Measurements from ENCODE around the gene ZNF521.

The ZNF521 gene

GRCh38 chr18:25222648-25223047, 129.3 kb downstream of the ZNF521 start:
- Histone ChIP-seq H3K27me3 (replicated peaks; ENCODE audit: control insufficient read depth, insufficient read depth, low read length, poor library complexity, severe bottlenecking) (no peaks in the 10 kb centered on the region), H3K27ac (ENCODE audit: insufficient read depth, low read length, poor library complexity, severe bottlenecking) (no peak overlapping the region), H3K4me1 (ENCODE audit: control insufficient read depth, insufficient read depth, low read length, poor library complexity, severe bottlenecking) (no peaks in the 10 kb centered on the region)

GRCh38 chr18:25210622-25211021, 141.3 kb downstream of the ZNF521 start:
- Histone ChIP-seq H3K36me3 (ENCODE audit: control insufficient read depth, insufficient read depth, low read length) (no peaks in the 10 kb centered on the region), H3K9me3 (ENCODE audit: control insufficient read depth, low read length) (no peaks in the 10 kb centered on the region), H3K4me3 (ENCODE audit: insufficient read depth, low read depth, low read length, poor library complexity, severe bottlenecking) (no peak overlapping the region), H3K27ac (ENCODE audit: insufficient read depth, low read length, poor library complexity, severe bottlenecking) (no peak overlapping the region), H3K27me3 (replicated peaks; ENCODE audit: control insufficient read depth, insufficient read depth, low read length, poor library complexity, severe bottlenecking) (no peaks in the 10 kb centered on the region), H3K4me1 (ENCODE audit: control insufficient read depth, insufficient read depth, low read length, poor library complexity, severe bottlenecking) (no peaks in the 10 kb centered on the region)
- no peak for DNase-seq

More at GRCh38 chr18:25222648-25223047, 129.3 kb downstream of the ZNF521 start:
- DNase-seq = no peak
- Histone ChIP-seq H3K36me3 (ENCODE audit: control insufficient read depth, insufficient read depth, low read length) (no peaks in the 10 kb centered on the region), H3K4me3 (ENCODE audit: insufficient read depth, low read depth, low read length, poor library complexity, severe bottlenecking) (no peak overlapping the region), H3K9me3 (ENCODE audit: control insufficient read depth, low read length) (no peaks in the 10 kb centered on the region)

DNA sequence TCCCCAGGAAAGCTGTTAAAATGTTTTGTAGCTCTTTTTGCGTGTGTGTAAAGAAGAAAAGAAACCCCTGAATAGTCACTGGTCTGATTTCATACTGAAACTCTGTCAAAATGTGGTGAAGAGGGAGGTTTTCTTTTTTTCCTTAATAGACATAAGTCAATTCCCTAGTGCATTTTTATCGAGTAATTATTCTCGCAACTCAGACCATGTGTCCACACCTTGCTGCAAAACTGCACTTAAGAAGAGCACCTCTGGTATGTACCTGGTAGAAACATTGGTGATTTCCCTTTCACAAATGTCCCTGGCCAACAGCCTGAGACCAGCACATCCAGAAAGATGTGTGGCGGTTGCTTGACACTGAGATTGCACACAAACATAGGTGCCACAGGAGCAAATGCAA, 159.9 kb downstream of the ZNF521 start:
- no peak overlapping the region for H3K27ac ChIP-seq (ENCODE audit: insufficient read depth, low read length, poor library complexity, severe bottlenecking)
- H3K4me3 ChIP-seq (ENCODE audit: insufficient read depth, low read depth, low read length, poor library complexity, severe bottlenecking) = no peak overlapping the region
- no peaks in the 10 kb centered on the region for H3K27me3 ChIP-seq (replicated peaks; ENCODE audit: control insufficient read depth, insufficient read depth, low read length, poor library complexity, severe bottlenecking)
- no peak for DNase-seq
- no peaks in the 10 kb centered on the region for H3K9me3 ChIP-seq (ENCODE audit: control insufficient read depth, low read length)
- no peaks in the 10 kb centered on the region for H3K4me1 ChIP-seq (ENCODE audit: control insufficient read depth, insufficient read depth, low read length, poor library complexity, severe bottlenecking)
- no peaks in the 10 kb centered on the region for H3K36me3 ChIP-seq (ENCODE audit: control insufficient read depth, insufficient read depth, low read length)

DNA sequence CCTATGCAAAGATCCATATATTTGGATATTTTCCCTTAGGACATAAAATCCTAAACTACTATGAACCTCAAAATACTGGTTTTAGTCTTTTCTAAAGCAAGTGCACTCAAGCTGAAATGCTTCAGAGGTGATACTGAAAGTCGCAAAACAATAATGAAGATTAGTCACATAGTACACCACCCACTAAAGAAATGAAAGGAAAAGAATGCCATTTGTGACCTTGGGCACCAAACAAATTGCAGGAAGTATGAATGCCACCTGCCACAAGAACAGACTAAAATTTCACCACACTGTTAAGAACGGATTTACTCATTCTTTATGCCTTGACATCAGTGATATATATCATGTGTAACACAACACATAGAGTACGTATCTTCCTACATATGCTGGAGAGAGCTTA, 161.5 kb downstream of the ZNF521 start:
- Histone ChIP-seq H3K4me1 (ENCODE audit: control insufficient read depth, insufficient read depth, low read length, poor library complexity, severe bottlenecking) (no peaks in the 10 kb centered on the region), H3K4me3 (ENCODE audit: insufficient read depth, low read depth, low read length, poor library complexity, severe bottlenecking) (no peak overlapping the region), H3K36me3 (ENCODE audit: control insufficient read depth, insufficient read depth, low read length) (no peaks in the 10 kb centered on the region), H3K27me3 (replicated peaks; ENCODE audit: control insufficient read depth, insufficient read depth, low read length, poor library complexity, severe bottlenecking) (no peaks in the 10 kb centered on the region), H3K27ac (ENCODE audit: insufficient read depth, low read length, poor library complexity, severe bottlenecking) (no peak overlapping the region), H3K9me3 (ENCODE audit: control insufficient read depth, low read length) (no peaks in the 10 kb centered on the region)
- DNase-seq = no peak

- no peak overlapping the region for H3K4me3 ChIP-seq (ENCODE audit: insufficient read depth, low read depth, low read length, poor library complexity, severe bottlenecking)
- DNase-seq = no peak
- no peak overlapping the region for H3K27ac ChIP-seq (ENCODE audit: insufficient read depth, low read length, poor library complexity, severe bottlenecking)
These were observed 162.4 kb downstream of the ZNF521 start for GRCh38 chr18:25189391-25190185.

GRCh38 chr18:25187521-25188192, 164.3 kb downstream of the ZNF521 start:
- no peaks in the 10 kb centered on the region for H3K36me3 ChIP-seq (ENCODE audit: control insufficient read depth, insufficient read depth, low read length)
- H3K4me3 ChIP-seq (ENCODE audit: insufficient read depth, low read depth, low read length, poor library complexity, severe bottlenecking) = no peak overlapping the region
- no peak for DNase-seq
- H3K27me3 ChIP-seq (replicated peaks; ENCODE audit: control insufficient read depth, insufficient read depth, low read length, poor library complexity, severe bottlenecking) = no peaks in the 10 kb centered on the region
- H3K4me1 ChIP-seq (ENCODE audit: control insufficient read depth, insufficient read depth, low read length, poor library complexity, severe bottlenecking) = no peaks in the 10 kb centered on the region
- no peak overlapping the region for H3K27ac ChIP-seq (ENCODE audit: insufficient read depth, low read length, poor library complexity, severe bottlenecking)
- no peaks in the 10 kb centered on the region for H3K9me3 ChIP-seq (ENCODE audit: control insufficient read depth, low read length)

More at GRCh38 chr18:25189391-25190185, 162.4 kb downstream of the ZNF521 start:
- no peaks in the 10 kb centered on the region for H3K9me3 ChIP-seq (ENCODE audit: control insufficient read depth, low read length)
- H3K4me1 ChIP-seq (ENCODE audit: control insufficient read depth, insufficient read depth, low read length, poor library complexity, severe bottlenecking) = no peaks in the 10 kb centered on the region
- H3K27me3 ChIP-seq (replicated peaks; ENCODE audit: control insufficient read depth, insufficient read depth, low read length, poor library complexity, severe bottlenecking) = no peaks in the 10 kb centered on the region
- no peaks in the 10 kb centered on the region for H3K36me3 ChIP-seq (ENCODE audit: control insufficient read depth, insufficient read depth, low read length)

- DNase-seq = no peak
- no peaks in the 10 kb centered on the region for H3K4me1 ChIP-seq (ENCODE audit: control insufficient read depth, insufficient read depth, low read length, poor library complexity, severe bottlenecking)
- no peaks in the 10 kb centered on the region for H3K36me3 ChIP-seq (ENCODE audit: control insufficient read depth, insufficient read depth, low read length)
- no peaks in the 10 kb centered on the region for H3K9me3 ChIP-seq (ENCODE audit: control insufficient read depth, low read length)
- no peaks in the 10 kb centered on the region for H3K27me3 ChIP-seq (replicated peaks; ENCODE audit: control insufficient read depth, insufficient read depth, low read length, poor library complexity, severe bottlenecking)
- no peak overlapping the region for H3K27ac ChIP-seq (ENCODE audit: insufficient read depth, low read length, poor library complexity, severe bottlenecking)
- no peak overlapping the region for H3K4me3 ChIP-seq (ENCODE audit: insufficient read depth, low read depth, low read length, poor library complexity, severe bottlenecking)
These were observed 165.1 kb downstream of the ZNF521 start for GRCh38 chr18:25186871-25187270.

GRCh38 chr18:25181993-25182392, 170.0 kb downstream of the ZNF521 start:
- H3K36me3 ChIP-seq (ENCODE audit: control insufficient read depth, insufficient read depth, low read length) = no peaks in the 10 kb centered on the region
- DNase-seq = no peak
- no peak overlapping the region for H3K4me3 ChIP-seq (ENCODE audit: insufficient read depth, low read depth, low read length, poor library complexity, severe bottlenecking)
- no peaks in the 10 kb centered on the region for H3K4me1 ChIP-seq (ENCODE audit: control insufficient read depth, insufficient read depth, low read length, poor library complexity, severe bottlenecking)
- H3K27ac ChIP-seq (ENCODE audit: insufficient read depth, low read length, poor library complexity, severe bottlenecking) = no peak overlapping the region
- no peaks in the 10 kb centered on the region for H3K9me3 ChIP-seq (ENCODE audit: control insufficient read depth, low read length)
- H3K27me3 ChIP-seq (replicated peaks; ENCODE audit: control insufficient read depth, insufficient read depth, low read length, poor library complexity, severe bottlenecking) = no peaks in the 10 kb centered on the region

- Histone ChIP-seq H3K27me3 (replicated peaks; ENCODE audit: control insufficient read depth, insufficient read depth, low read length, poor library complexity, severe bottlenecking) (no peaks in the 10 kb centered on the region), H3K36me3 (ENCODE audit: control insufficient read depth, insufficient read depth, low read length) (no peaks in the 10 kb centered on the region), H3K4me1 (ENCODE audit: control insufficient read depth, insufficient read depth, low read length, poor library complexity, severe bottlenecking) (no peaks in the 10 kb centered on the region), H3K4me3 (ENCODE audit: insufficient read depth, low read depth, low read length, poor library complexity, severe bottlenecking) (no peak overlapping the region), H3K27ac (ENCODE audit: insufficient read depth, low read length, poor library complexity, severe bottlenecking) (no peak overlapping the region), H3K9me3 (ENCODE audit: control insufficient read depth, low read length) (no peaks in the 10 kb centered on the region)
- DNase-seq = no peak
These were observed 170.4 kb downstream of the ZNF521 start for GRCh38 chr18:25181581-25181980.

DNA sequence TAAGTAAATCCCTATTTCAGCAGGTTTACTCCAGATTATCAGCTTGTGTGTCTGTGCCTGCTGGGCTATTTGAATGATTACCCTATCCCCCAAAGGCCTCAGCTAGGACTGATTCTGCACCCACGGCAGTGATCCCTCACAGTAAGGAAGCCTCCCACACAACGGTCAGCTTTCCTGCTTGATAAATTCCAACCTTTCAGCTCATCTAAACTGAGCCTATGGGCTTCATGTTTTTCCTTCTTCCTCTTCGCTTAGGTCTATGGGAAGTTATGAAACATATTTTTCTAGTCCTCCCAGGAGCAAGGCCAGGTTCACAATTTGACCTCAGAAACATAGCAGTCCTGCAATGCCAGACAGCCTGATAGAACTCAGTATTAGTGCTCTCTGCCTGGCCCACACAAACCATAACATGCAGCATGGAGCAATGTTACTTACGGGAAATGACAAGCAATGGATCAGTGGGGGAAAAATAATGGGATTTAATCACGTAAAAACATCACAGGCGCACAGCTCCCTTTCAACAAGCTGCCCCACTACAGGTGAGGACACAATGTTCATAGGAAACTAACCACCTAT, 170.9 kb downstream of the ZNF521 start:
- no peaks in the 10 kb centered on the region for H3K9me3 ChIP-seq (ENCODE audit: control insufficient read depth, low read length)
- no peak overlapping the region for H3K4me3 ChIP-seq (ENCODE audit: insufficient read depth, low read depth, low read length, poor library complexity, severe bottlenecking)
- H3K27me3 ChIP-seq (replicated peaks; ENCODE audit: control insufficient read depth, insufficient read depth, low read length, poor library complexity, severe bottlenecking) = no peaks in the 10 kb centered on the region
- no peaks in the 10 kb centered on the region for H3K4me1 ChIP-seq (ENCODE audit: control insufficient read depth, insufficient read depth, low read length, poor library complexity, severe bottlenecking)
- no peak overlapping the region for H3K27ac ChIP-seq (ENCODE audit: insufficient read depth, low read length, poor library complexity, severe bottlenecking)
- no peak for DNase-seq
- H3K36me3 ChIP-seq (ENCODE audit: control insufficient read depth, insufficient read depth, low read length) = no peaks in the 10 kb centered on the region

All from effector memory CD4-positive, alpha-beta T cell (primary cell).